Muscle layer of colon (tissue), 2 donors: ENCODE results near the gene NOL9.
A peak's percentile ranks its signal among the peaks of the same experiment; 100 is the strongest.

Experiments
- H3K27ac ChIP-seq: one replicate; pipeline ENCODE4 v1.7.0; 2013; ENCODE audit warnings: low read depth, mild to moderate bottlenecking, low read length, moderate library complexity
- H3K27me3 ChIP-seq, 2 donors: one replicate each; pipeline ENCODE4 v1.7.0; 2013; ENCODE audit warnings: low read length in 2 of 2, mild to moderate bottlenecking in 2 of 2; ENCODE audit not compliant: insufficient read depth in 2 of 2, control insufficient read depth in 1 of 2
- H3K36me3 ChIP-seq: one replicate; pipeline ENCODE4 v1.7.0; 2013; ENCODE audit warnings: mild to moderate bottlenecking, low read length; ENCODE audit not compliant: insufficient read depth
- H3K4me1 ChIP-seq: one replicate; pipeline ENCODE4 v1.7.0; 2013; ENCODE audit warnings: mild to moderate bottlenecking, low read length; ENCODE audit not compliant: insufficient read depth
- H3K4me3 ChIP-seq, 2 donors: one replicate each; pipeline ENCODE4 v1.7.0; 2013; ENCODE audit warnings: low read length in 2 of 2, low read depth in 1 of 2, mild to moderate bottlenecking in 1 of 2, moderate library complexity in 1 of 2
- H3K9ac ChIP-seq: one replicate; pipeline ENCODE4 v1.7.0; 2013; ENCODE audit warnings: low read length
- H3K9me3 ChIP-seq: one replicate; pipeline ENCODE4 v1.7.0; 2013; ENCODE audit warnings: mild to moderate bottlenecking, low read length
- donor health status: abdominal sarcoma.
- donor health status: Adenocarcinoma of cecum.

The NOL9 gene

GRCh38 chr1:6596886-6597776 is 42.8 kb upstream of the NOL9 start:
- no peak overlapping the region for H3K9ac ChIP-seq
- H3K27ac ChIP-seq, result peak overlapping the region; percentile 27
- H3K4me1 ChIP-seq, result peaks cover 39% of the 10 kb centered on the region
- peak overlapping the region; percentile 15 to 16 for H3K4me3 ChIP-seq
- H3K9me3 ChIP-seq, result no peaks in the 10 kb centered on the region
- no peaks in the 10 kb centered on the region for H3K27me3 ChIP-seq
- peaks cover 73% of the 10 kb centered on the region for H3K36me3 ChIP-seq

- Histone ChIP-seq H3K4me3 (peak overlapping the region; percentile 15 to 16), H3K27me3 (no peaks in the 10 kb centered on the region), H3K36me3 (peaks cover 80% of the 10 kb centered on the region), H3K9ac (no peak overlapping the region), H3K4me1 (peaks cover 39% of the 10 kb centered on the region), H3K9me3 (no peaks in the 10 kb centered on the region), H3K27ac (peak overlapping the region; percentile 12)
Observed at GRCh38 chr1:6596351-6596750, 42.0 kb upstream of the NOL9 start.

DNA sequence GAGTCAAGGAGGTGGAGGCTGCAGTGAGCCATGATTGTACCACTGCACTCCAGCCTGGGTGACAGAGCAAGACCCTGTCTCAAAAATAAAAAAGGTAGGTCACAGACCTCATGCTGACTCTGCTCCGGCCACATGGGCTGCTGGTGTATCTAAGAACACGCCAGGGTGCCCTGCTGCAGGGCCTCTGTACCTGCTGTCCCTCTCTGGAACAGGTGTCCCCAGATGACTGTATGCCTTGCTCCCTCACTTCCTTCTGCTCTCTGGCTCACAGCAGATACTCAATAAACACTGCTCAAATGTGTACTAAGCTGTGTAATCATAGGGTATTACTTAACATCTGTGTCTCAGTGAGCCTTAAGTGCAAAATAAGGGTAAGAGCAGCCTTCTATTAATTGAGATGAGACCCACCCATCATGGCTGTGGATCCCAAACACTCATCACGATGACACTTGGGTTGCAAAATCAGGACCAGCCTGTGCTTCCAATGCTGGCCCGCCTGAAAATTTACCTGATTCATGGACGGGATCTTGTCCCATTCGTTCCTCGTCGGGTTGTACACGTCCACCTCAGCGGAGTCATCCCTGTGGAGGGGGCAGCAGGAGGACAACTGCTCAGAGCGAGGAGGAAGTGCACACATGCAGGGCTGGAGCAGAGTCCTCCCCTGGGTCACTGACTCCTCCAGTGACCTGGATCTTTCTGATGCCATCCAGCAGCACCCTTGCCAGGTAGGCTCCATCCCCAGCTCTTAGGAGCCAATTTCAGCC is 40.8 kb upstream of the NOL9 start:
- Histone ChIP-seq H3K4me1 (peaks cover 39% of the 10 kb centered on the region), H3K9me3 (no peaks in the 10 kb centered on the region), H3K27ac (no peak overlapping the region), H3K9ac (no peak overlapping the region), H3K36me3 (peaks cover 88% of the 10 kb centered on the region), H3K27me3 (no peaks in the 10 kb centered on the region), H3K4me3 (no peak overlapping the region)

DNA sequence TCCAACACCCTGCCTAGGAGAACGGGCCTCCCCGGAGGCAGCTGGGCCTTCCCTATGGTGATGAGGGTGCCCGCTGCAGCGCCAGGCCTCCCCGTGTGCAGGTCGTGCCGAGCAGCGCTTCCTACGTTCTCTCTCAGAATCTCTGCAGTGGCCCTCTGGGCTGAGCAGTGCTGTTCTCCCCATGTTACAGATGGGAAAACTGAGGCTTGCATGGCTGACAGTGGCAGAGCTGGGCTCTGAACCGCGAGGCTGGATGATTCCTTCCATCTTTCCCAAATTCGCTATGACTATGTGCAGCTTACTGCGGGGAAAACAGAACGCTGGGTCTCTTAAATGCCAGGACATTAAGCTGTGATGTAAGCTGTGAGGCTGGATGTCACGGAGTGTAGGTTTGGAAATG is 39.5 kb upstream of the NOL9 start:
- H3K4me1 ChIP-seq, result peaks cover 30% of the 10 kb centered on the region
- no peaks in the 10 kb centered on the region for H3K27me3 ChIP-seq
- H3K27ac ChIP-seq, result no peak overlapping the region
- H3K9ac ChIP-seq, result no peak overlapping the region
- H3K9me3 ChIP-seq, result no peaks in the 10 kb centered on the region
- H3K36me3 ChIP-seq, result peaks cover 93% of the 10 kb centered on the region
- no peak overlapping the region for H3K4me3 ChIP-seq

GRCh38 chr1:6592865-6593593 is 38.7 kb upstream of the NOL9 start:
- H3K27me3 ChIP-seq, result no peaks in the 10 kb centered on the region
- H3K9ac ChIP-seq, result no peak overlapping the region
- no peak overlapping the region for H3K4me3 ChIP-seq
- peaks cover 94% of the 10 kb centered on the region for H3K36me3 ChIP-seq
- H3K4me1 ChIP-seq, result peaks cover 25% of the 10 kb centered on the region
- H3K27ac ChIP-seq, result no peak overlapping the region
- no peaks in the 10 kb centered on the region for H3K9me3 ChIP-seq

DNA sequence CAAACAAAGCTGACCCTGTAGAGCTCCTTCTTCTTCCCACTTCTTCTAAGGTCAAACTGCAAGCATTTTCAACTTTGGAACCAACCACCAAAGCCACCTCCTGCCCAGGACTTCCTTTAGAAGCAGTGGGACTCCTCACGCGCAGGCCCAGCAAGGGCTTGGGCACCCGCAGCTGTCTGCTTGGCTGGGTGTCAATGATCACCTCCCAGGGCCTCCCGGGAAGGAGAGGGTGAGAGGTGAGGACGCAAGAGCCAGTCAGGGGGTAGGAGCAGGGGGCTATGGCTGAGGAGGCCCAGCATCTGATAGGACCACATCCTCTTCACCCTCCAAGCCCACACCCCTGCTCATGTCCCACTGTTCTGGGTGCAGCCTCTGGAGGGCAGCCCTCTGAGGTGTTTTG is 38.1 kb upstream of the NOL9 start:
- no peak overlapping the region for H3K27ac ChIP-seq
- peaks cover 94% of the 10 kb centered on the region for H3K36me3 ChIP-seq
- H3K27me3 ChIP-seq, result no peaks in the 10 kb centered on the region
- peaks cover 25% of the 10 kb centered on the region for H3K4me1 ChIP-seq
- no peaks in the 10 kb centered on the region for H3K9me3 ChIP-seq
- no peak overlapping the region for H3K9ac ChIP-seq
- H3K4me3 ChIP-seq, result no peak overlapping the region

- Histone ChIP-seq H3K36me3 (peaks cover 91% of the 10 kb centered on the region), H3K4me1 (peaks cover 25% of the 10 kb centered on the region), H3K27me3 (no peaks in the 10 kb centered on the region), H3K4me3 (no peak overlapping the region), H3K9ac (no peak overlapping the region), H3K27ac (no peak overlapping the region), H3K9me3 (no peaks in the 10 kb centered on the region)
Observed at GRCh38 chr1:6591644-6592043, 37.3 kb upstream of the NOL9 start.

- Histone ChIP-seq H3K9ac (no peak overlapping the region), H3K36me3 (peaks cover 86% of the 10 kb centered on the region), H3K4me1 (peaks cover 22% of the 10 kb centered on the region), H3K27me3 (no peaks in the 10 kb centered on the region), H3K9me3 (no peaks in the 10 kb centered on the region), H3K27ac (no peak overlapping the region), H3K4me3 (no peak overlapping the region)
Observed at GRCh38 chr1:6591222-6591621, 36.9 kb upstream of the NOL9 start.

DNA sequence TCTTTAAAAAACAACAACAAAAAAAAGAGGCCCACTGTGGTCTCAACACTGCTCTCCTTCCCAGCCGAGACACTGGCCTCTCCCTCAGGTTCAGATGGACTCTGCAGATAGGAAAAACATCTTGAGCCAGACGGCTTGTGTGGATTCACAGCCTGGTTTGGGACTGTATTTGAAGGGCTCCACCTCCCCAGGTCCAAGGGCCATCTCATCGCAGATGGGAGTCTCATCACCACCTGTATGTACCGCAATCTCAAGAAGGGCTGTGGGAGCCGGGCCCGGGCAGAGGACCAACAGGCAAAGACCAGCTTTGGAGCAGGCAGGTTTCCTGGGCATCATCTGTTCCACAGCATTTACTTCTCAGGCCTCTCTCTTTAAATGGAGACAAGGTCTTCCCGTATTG is 35.7 kb upstream of the NOL9 start:
- H3K27ac ChIP-seq, result no peak overlapping the region
- peaks cover 16% of the 10 kb centered on the region for H3K4me1 ChIP-seq
- H3K4me3 ChIP-seq, result no peak overlapping the region
- H3K36me3 ChIP-seq, result peaks cover 75% of the 10 kb centered on the region
- no peaks in the 10 kb centered on the region for H3K9me3 ChIP-seq
- no peak overlapping the region for H3K9ac ChIP-seq
- H3K27me3 ChIP-seq, result no peaks in the 10 kb centered on the region

GRCh38 chr1:6588893-6589520 is 34.7 kb upstream of the NOL9 start:
- Histone ChIP-seq H3K9me3 (no peaks in the 10 kb centered on the region), H3K27ac (no peak overlapping the region), H3K9ac (no peak overlapping the region), H3K27me3 (no peaks in the 10 kb centered on the region), H3K36me3 (peaks cover 64% of the 10 kb centered on the region), H3K4me3 (no peak overlapping the region), H3K4me1 (peaks cover 16% of the 10 kb centered on the region)
